MM.1S (cell line): Measurements from ENCODE around the gene BRD4.

ENCODE experiments used
- DNase-seq: peaks from one replicate; pipeline ENCODE4 v3.0.0-alpha.2; 2015
- H2AFZ ChIP-seq: fragments of 300-600 bp; sonication (generic); 2 replicates; pipeline ENCODE4 v1.6.0; 2016; ENCODE audit warnings: antibody characterized with exemption, low read length
- H3F3A ChIP-seq: fragments of 300-600 bp; sonication (generic); 2 replicates; pipeline ENCODE4 v1.6.1; 2016; ENCODE audit warnings: mild to moderate bottlenecking, antibody characterized with exemption, low read length, moderate library complexity, mixed read lengths; ENCODE audit not compliant: insufficient read depth
- H3K27ac ChIP-seq: fragments of 300-600 bp; sonication (generic); 2 replicates; pipeline ENCODE4 v1.5.1; 2016; ENCODE audit warnings: mild to moderate bottlenecking, low read length
- H3K27me3 ChIP-seq: fragments of 300-600 bp; sonication (generic); replicated peaks from 2 replicates; pipeline ENCODE4 v1.6.0; 2016; ENCODE audit warnings: low read length; ENCODE audit not compliant: insufficient read depth
- H3K36me3 ChIP-seq: fragments of 300-600 bp; sonication (generic); replicated peaks from 2 replicates; pipeline ENCODE4 v1.6.1; 2016; ENCODE audit warnings: mild to moderate bottlenecking, low read length, mixed read lengths; ENCODE audit not compliant: insufficient read depth
- H3K4me1 ChIP-seq: fragments of 300-600 bp; sonication (generic); 2 replicates; pipeline ENCODE4 v1.6.1; 2016; ENCODE audit warnings: low read length, mixed read lengths
- H3K4me2 ChIP-seq: fragments of 300-600 bp; sonication (generic); 2 replicates; pipeline ENCODE4 v1.6.0; 2016; ENCODE audit warnings: low read depth, low read length
- H3K4me3 ChIP-seq: fragments of 300-600 bp; sonication (generic); 2 replicates; pipeline ENCODE4 v1.5.1; 2016; ENCODE audit warnings: low read length, mixed read lengths
- H3K79me2 ChIP-seq: fragments of 300-600 bp; sonication (generic); 2 replicates; pipeline ENCODE4 v1.6.1; 2016; ENCODE audit warnings: mixed run types, low read length, mixed read lengths
- H3K9ac ChIP-seq: fragments of 300-600 bp; sonication (generic); 2 replicates; pipeline ENCODE4 v1.6.1; 2016; ENCODE audit warnings: low read length, mixed read lengths
- H3K9me2 ChIP-seq: fragments of 300-600 bp; sonication (generic); replicated peaks from 2 replicates; pipeline ENCODE4 v1.6.1; 2016; ENCODE audit warnings: mild to moderate bottlenecking, low read length, mixed read lengths; ENCODE audit not compliant: insufficient read depth
- H3K9me3 ChIP-seq: fragments of 300-600 bp; sonication (generic); replicated peaks from 2 replicates; pipeline ENCODE4 v1.6.1; 2016; ENCODE audit warnings: mild to moderate bottlenecking, low read length, mixed read lengths; ENCODE audit not compliant: insufficient read depth
- H4K20me1 ChIP-seq: fragments of 300-600 bp; sonication (generic); 2 replicates; pipeline ENCODE4 v1.6.1; 2016; ENCODE audit warnings: mild to moderate bottlenecking, low read length, moderate library complexity, mixed read lengths; ENCODE audit not compliant: insufficient read depth
- CTCF ChIP-seq: fragments of 300-600 bp; sonication (generic); IDR thresholded peaks from 2 replicates; pipeline ENCODE4 v1.5.1; 2016; ENCODE audit warnings: antibody characterized with exemption, low read length, mixed read lengths
- EZH2 ChIP-seq: fragments of 300-600 bp; sonication (generic); optimal IDR thresholded peaks from 2 replicates; pipeline ENCODE3; 2017; ENCODE audit warnings: low read depth, mild to moderate bottlenecking, antibody characterized with exemption, low read length, mixed read lengths
- EZH2phosphoT487 ChIP-seq: fragments of 300-600 bp; sonication (generic); IDR thresholded peaks from 2 replicates; pipeline ENCODE4 v1.6.1; 2018; ENCODE audit warnings: antibody characterized with exemption, low read length

The BRD4 gene

GRCh38 chr19:15198951-15199660 lies 133.2 kb downstream of the BRD4 start:
- H3K79me2 ChIP-seq = no peaks in the 10 kb centered on the region
- H4K20me1 ChIP-seq = no peaks in the 10 kb centered on the region
- no peak overlapping the region for H2AFZ ChIP-seq
- H3K4me2 ChIP-seq = no peak overlapping the region
- no peaks in the 10 kb centered on the region for H3K9me3 ChIP-seq
- no peaks in the 10 kb centered on the region for H3F3A ChIP-seq
- no peak overlapping the region for H3K9ac ChIP-seq
- H3K36me3 ChIP-seq = no peaks in the 10 kb centered on the region
- no peak for DNase-seq
- no peaks in the 10 kb centered on the region for H3K4me1 ChIP-seq
- no peak overlapping the region for H3K4me3 ChIP-seq
- H3K27me3 ChIP-seq = peaks cover 58% of the 10 kb centered on the region
- no peak overlapping the region for H3K27ac ChIP-seq
- no peaks in the 10 kb centered on the region for H3K9me2 ChIP-seq
- TF ChIP-seq EZH2 = no peak
- no peak for TF ChIP-seq CTCF
- no peak for TF ChIP-seq EZH2phosphoT487

- H3K4me3 ChIP-seq = no peak overlapping the region
- no peak overlapping the region for H3K27ac ChIP-seq
- no peak for TF ChIP-seq EZH2
- TF ChIP-seq EZH2phosphoT487 = no peak
- no peaks in the 10 kb centered on the region for H3K79me2 ChIP-seq
- H3K9me2 ChIP-seq = no peaks in the 10 kb centered on the region
- H3K9ac ChIP-seq = no peak overlapping the region
- H3K27me3 ChIP-seq = peaks cover 64% of the 10 kb centered on the region
- no peak overlapping the region for H3K4me2 ChIP-seq
- H4K20me1 ChIP-seq = no peaks in the 10 kb centered on the region
- H3K4me1 ChIP-seq = no peaks in the 10 kb centered on the region
- DNase-seq = no peak
- no peaks in the 10 kb centered on the region for H3F3A ChIP-seq
- no peaks in the 10 kb centered on the region for H3K9me3 ChIP-seq
- H2AFZ ChIP-seq = no peak overlapping the region
- H3K36me3 ChIP-seq = no peaks in the 10 kb centered on the region
Observed at GRCh38 chr19:15197942-15198341, 134.4 kb downstream of the BRD4 start.

- Histone ChIP-seq H3K9ac (no peak overlapping the region), H3K4me1 (no peaks in the 10 kb centered on the region), H3K4me2 (no peak overlapping the region)
Observed at GRCh38 chr19:15197275-15197941, 134.9 kb downstream of the BRD4 start.

More at GRCh38 chr19:15197275-15197941, 134.9 kb downstream of the BRD4 start:
- H2AFZ ChIP-seq = no peak overlapping the region
- no peaks in the 10 kb centered on the region for H3F3A ChIP-seq
- no peaks in the 10 kb centered on the region for H3K36me3 ChIP-seq
- DNase-seq = no peak
- no peak overlapping the region for H3K4me3 ChIP-seq
- peaks cover 64% of the 10 kb centered on the region for H3K27me3 ChIP-seq
- H3K9me2 ChIP-seq = no peaks in the 10 kb centered on the region
- no peaks in the 10 kb centered on the region for H3K79me2 ChIP-seq
- TF ChIP-seq CTCF (no peak), EZH2phosphoT487 (no peak), EZH2 (no peak)
- H4K20me1 ChIP-seq = no peaks in the 10 kb centered on the region
- no peaks in the 10 kb centered on the region for H3K9me3 ChIP-seq
- no peak overlapping the region for H3K27ac ChIP-seq
